ENCODE data around the gene TLN1.
A peak's percentile ranks its signal among the peaks of the same experiment; 100 is the strongest.

TLN1 gene

GRCh38 chr9:35664531-35665470, 67.2 kb downstream of the TLN1 start, which contains the start of gene ARHGEF39:
Gene ARHGEF39, minus strand, starts transcription at chr9:35665195. Its CDS starts 26 bp downstream, at chr9:35665169.
- peak; percentile 59 for DNase-seq (ENCODE audit: low read depth)

GRCh38 chr9:35662437-35662836, 69.6 kb downstream of the TLN1 start:
- no peak for DNase-seq (ENCODE audit: low read depth)

- no peak for DNase-seq (ENCODE audit: low read depth)
These were observed 70.1 kb downstream of the TLN1 start for GRCh38 chr9:35661756-35662350.

GRCh38 chr9:35660966-35661415, 71.0 kb downstream of the TLN1 start:
- no peak for DNase-seq (ENCODE audit: low read depth)

- no peak for DNase-seq (ENCODE audit: low read depth)
These were observed 72.7 kb downstream of the TLN1 start for GRCh38 chr9:35659340-35659739.

GRCh38 chr9:35658968-35659220, 73.1 kb downstream of the TLN1 start:
- no peak for DNase-seq (ENCODE audit: low read depth)

GRCh38 chr9:35658137-35658967, 73.6 kb downstream of the TLN1 start, which contains the start of gene CCDC107:
Gene CCDC107, plus strand, starts transcription at chr9:35658292. Its CDS starts 88 bp downstream, at chr9:35658380.
- peak; percentile 76 for DNase-seq (ENCODE audit: low read depth)

GRCh38 chr9:35657546-35658136, 74.4 kb downstream of the TLN1 start, which contains the start of gene RMRP:
Gene RMRP, minus strand, starts transcription at chr9:35658019.
- DNase-seq (ENCODE audit: low read depth) = peak; percentile 94

- no peak for DNase-seq (ENCODE audit: low read depth)
These were observed 75.0 kb downstream of the TLN1 start for GRCh38 chr9:35656831-35657545.

- no peak for DNase-seq (ENCODE audit: low read depth)
These were observed 75.6 kb downstream of the TLN1 start for GRCh38 chr9:35656348-35656747.

GRCh38 chr9:35653611-35654010, 78.4 kb downstream of the TLN1 start:
- DNase-seq (ENCODE audit: low read depth) = no peak

GRCh38 chr9:35652829-35653209, 79.2 kb downstream of the TLN1 start:
- no peak for DNase-seq (ENCODE audit: low read depth)

GRCh38 chr9:35651956-35652828, 79.8 kb downstream of the TLN1 start:
- DNase-seq (ENCODE audit: low read depth) = no peak

- no peak for DNase-seq (ENCODE audit: low read depth)
These were observed 81.4 kb downstream of the TLN1 start, which contains the start of gene SIT1 for GRCh38 chr9:35650341-35651158. Gene SIT1, minus strand, starts transcription at chr9:35650931. Its CDS starts 78 bp downstream, at chr9:35650853.

GRCh38 chr9:35649431-35650340, 82.3 kb downstream of the TLN1 start:
- DNase-seq (ENCODE audit: low read depth) = no peak

Measured in activated T-cell treated with anti-CD3 and anti-CD28 coated beads for 24 hours (primary cell).